ENCODE data around the gene KLF11.

- TF ChIP-seq POLR2A (IDR thresholded peaks at IDR 0.05) (no peak), CTCF (IDR thresholded peaks at IDR 0.05) (peak in 4 of 12 donors; percentile 12 to 29 (median 20))
Observed at GRCh38 chr2:10028407-10028987, 14.9 kb upstream of the KLF11 start.
